Limb (tissue), 2 donors: ENCODE measurements around the gene TET3.
"Not testable (repeated sequence)": the region's sequence is repeated elsewhere in the genome, so short reads cannot be mapped to it uniquely, and the experiment has no call there.

Experiments
- DNase-seq, 2 donors: peaks; one replicate each; pipeline ENCODE4 v3.0.0-alpha.2; 2016; ENCODE audit errors: extremely low spot score in 2 of 2

Gene TET3

DNA sequence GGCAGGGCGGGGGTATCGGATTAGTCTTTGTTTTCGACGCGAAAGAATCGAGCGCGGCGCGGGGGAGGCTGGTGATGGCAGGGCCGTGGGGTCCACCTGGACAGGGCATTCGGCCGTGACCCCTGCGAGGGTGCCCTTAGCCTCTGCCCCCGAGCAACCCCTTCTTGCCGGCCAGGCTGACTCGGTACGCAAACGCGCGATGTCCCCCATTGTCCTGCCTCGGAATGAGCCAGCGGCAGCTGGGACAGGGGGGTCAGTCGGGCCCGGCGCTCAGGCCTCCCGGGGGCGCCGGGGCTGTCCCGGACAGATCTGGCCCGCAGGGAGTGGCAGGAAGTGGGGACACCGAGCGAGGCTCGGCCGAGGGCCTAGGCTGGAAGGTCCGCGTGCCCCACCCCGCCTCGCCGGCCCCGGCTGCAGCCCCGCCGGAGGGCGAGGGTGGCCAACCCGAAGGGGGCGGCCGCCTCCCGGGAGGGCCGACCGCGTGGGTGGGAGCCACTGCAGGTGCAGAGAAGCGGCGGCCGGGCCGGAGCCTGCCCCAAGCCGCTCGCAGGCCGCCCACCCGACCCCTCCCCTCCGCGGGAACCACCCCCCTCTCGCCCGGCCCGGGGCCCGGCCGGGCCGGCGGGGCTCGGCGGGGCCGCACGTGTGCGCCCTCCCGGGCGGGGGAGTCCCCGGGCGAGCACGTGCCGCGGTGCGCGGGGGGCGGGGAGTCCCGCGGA, at the start of gene TET3:
TET3 (plus strand) TSS at position 708 of the 719 bp plus-strand sequence. CDS start 1,494 bp downstream, outside the sequence.
- peak in 1 of 2 donors; percentile 82 for DNase-seq

DNA sequence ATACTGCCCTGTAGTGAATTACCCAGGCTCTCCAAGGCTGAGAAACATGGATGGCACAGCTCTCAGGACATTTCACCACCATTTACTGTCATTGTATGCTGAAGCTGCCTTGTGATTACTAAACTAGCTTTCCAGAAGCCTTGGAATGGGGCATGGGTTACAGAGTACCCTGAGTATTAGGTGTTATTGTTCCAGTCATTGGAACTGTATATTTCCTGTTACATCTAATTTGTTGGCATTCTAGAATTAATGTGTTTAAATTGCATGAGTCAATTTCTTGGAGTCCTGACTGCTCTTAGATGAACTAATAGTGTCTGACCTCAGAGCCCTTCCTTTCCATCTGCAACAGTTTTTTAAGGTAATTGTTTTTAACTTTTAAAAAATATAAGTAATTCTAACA, 49.1 kb upstream of the TET3 start:
- DNase-seq: no peak

DNA sequence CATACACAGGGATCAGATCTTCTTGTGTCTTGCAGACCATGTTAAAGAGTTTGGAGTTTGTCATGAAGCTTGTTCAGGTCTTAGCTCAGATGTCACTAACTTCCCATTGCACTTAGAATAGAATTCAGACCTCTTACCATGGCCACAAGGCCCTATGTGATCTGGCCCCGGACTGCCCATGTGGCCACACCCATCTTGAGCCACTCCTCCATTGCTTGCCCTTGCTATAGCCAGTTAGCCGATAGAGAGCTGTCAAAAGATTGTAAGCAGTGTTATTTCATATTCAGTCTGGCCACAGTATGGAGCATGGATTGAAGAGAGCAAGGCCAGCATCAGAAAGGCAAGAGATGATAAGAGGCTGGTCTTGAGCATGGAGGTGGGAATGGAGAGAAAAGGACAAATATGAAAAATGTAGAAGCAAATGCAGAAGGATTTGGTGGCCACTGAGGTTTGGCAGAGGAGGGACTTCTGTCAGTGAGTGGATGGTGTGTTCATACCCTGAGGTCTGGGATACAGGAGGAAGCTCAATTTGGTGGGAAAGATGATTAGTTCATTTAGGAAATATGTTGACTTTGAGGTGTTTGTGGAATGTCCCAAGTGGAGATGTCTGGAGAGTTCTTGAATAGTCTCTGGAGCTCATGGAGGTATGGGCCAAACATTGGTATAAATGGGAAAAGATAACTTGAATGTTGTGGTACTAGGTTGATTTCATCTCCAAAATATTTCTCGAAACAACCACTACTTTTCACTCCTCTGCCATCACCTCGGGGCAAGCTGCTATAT, 47.4 kb upstream of the TET3 start:
- no peak for DNase-seq

DNA sequence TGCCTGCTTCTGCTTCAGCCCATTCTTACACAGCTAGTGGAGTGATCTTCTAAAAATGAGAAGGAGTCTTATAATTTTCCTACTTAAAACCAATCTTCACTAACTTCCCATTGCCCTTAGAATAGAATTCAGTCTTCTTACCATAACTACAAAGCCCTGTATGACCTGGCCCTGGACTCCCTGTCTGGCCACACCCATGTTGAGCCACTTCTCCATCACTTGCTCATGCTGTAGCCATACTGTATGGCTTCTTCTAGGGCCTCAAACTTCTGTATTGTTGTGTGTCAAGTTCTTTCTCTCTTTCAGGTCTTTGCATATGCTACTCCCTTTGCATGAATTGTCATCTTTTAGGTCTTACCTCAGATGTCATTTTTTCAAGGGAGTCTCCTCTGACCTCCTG, 46.8 kb upstream of the TET3 start:
- no peak for DNase-seq

DNA sequence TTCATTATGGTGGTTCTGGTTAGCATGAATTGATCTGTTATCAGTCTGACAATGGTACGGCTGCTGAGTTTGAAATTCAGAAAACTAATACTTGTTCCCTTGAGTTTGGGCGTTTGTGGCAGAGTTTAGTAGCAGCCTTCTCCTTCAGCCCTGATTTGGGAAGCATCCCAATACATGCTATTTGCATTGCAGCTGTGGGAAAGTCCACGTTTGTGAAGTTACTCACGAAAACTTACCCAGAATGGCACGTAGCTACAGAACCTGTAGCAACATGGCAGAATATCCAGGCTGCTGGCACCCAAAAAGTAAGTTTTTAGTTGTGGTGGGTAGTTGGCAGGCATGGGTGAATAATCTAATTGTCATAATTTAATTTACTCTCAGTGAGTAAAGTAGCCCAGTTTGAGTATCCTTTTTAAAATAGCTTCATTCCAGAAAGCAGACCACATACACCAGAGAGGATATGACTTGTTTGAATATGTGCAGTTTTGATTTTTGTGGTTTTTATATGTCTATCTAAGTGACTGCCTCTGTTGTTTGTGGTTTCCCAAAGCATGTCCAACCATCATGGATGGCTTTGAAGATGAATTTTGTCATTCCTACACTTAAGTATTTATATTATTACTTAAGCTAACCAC, 45.9 kb upstream of the TET3 start:
- no peak for DNase-seq

DNA sequence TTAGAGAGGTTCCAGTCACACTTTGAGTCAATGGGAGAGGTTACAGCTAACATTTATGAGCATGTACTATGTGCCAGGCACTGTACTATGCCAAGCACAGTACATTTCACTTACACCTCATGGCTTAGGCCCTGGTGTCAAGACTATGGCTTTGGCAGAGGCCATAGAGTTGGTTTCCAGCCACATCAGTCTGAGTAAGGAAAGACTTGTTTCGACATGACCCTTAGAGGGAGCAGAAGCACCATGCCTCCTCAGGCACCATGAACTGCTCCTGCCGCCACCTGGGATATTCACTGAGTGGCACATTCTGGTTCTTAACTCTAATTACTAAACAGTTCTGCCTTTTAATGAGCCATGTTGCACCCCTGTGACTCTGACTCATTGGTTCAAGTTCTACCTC, 45.3 kb upstream of the TET3 start:
- no peak for DNase-seq

DNA sequence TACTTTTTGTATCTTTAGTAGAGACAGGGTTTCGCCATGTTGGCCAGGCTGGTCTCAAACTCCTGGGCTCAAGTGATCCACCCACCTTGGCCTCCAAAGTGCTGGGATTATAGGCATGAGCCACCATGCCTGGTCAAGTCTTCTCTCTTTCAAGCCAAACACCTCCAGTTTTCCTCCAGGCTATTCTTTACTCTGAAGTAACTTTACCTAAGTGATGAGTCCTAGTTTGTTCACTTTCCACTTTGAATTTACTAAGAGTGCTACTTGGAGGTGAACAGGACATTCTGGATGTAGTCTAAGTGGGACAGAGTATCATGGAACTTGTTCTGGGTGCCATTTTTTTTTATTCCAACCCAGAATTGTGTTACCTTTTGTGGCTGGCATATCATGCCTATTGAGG, 44.6 kb upstream of the TET3 start:
- not testable (repeated sequence) for DNase-seq

DNA sequence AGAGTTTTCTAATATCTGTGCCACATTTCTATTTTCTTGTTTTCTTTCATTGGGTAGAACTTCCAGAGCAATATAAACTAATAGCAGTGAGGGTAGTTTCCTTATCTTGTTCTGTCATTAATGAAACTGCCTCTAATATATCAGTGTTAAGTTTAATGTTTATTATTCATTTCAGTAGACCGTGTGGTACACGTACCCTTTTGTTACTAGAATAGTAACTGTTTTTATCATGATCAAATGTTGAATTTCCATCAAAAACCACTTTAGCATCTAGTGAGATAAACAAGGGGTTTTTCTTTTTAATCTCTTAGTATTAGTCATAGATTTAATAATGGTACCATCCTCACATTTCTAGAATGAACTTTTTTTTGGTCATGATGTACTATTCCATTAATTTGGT, 42.0 kb upstream of the TET3 start:
- DNase-seq: no peak

DNA sequence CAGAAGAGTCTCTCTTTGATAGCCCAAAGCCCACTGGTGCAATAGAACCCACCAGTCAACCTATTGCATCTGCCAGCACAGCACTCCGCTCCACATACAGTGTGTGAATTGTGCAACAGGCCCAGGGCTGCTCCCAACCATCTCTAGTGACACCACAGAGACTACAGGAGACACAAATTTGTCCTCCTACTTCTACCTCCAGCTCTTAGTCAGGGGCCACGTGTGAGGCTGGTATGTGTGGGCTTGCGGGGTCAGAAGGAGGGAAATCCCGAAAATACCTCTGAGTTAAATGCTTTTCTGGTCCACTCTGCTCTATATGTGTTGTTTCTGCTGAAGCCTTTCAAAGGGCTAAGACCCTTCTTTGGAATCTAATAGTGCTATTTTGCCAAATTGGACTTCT, 40.0 kb upstream of the TET3 start:
- DNase-seq: no peak

DNA sequence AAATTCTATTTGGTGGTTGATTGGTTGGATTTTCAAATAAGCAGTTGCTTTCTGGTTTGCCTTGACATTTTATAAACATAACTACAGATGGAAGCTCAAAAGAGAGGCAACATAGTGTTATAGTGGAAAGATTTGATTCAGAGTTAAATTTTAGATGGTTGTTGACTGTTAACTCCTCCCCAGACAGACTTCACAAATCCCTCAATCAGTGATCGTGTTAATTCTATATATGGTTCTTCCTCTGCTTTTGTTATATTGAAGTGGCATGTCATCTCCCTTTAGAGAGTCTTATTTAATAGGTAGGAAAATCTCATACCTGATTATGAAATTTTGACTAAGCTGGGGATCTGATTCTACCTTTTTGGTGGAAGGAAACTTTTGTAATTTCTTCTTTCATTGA, 38.5 kb upstream of the TET3 start:
- DNase-seq: no peak

DNA sequence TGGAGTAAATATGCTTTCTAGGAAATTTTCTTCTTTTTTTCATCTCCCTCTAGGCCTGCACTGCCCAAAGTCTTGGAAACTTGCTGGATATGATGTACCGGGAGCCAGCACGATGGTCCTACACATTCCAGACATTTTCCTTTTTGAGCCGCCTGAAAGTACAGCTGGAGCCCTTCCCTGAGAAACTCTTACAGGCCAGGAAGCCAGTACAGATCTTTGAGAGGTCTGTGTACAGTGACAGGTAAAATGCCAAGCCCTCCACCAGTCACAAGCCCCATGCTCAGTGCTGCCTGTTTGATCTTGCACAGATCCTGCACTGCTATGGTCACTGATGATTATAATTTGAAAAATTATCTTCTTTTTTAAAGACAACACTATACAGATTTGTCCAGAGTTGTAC, 38.0 kb upstream of the TET3 start:
- DNase-seq: no peak

DNA sequence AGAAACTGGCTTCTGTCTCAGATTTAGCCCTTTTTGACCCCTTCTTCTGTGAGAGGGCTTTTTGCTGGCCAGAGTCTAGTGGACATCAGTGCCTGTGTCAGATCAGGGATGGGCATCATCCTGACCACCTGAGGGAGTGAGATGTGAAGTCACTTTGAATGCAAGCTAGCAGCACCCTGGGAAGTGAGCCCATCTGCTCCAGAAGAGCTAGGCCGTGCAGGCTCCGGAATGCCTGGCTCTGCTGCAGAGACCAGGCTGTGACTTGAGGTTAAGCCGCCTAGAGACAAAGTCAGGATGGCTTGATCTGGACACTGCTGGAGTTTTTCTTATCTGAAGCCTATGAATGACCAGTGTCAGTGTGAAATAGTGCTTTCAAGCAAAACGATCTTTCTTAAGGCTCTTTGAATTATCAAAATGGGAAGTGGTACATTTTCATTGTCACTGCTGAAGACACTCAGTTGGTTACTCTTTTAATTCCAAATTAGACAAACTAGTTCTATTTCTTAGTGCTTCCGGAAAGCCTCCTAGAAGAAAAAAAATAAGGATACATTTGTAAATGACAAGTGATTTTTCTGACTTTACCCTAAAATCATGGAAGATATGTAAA, 37.2 kb upstream of the TET3 start:
- DNase-seq: no peak

DNA sequence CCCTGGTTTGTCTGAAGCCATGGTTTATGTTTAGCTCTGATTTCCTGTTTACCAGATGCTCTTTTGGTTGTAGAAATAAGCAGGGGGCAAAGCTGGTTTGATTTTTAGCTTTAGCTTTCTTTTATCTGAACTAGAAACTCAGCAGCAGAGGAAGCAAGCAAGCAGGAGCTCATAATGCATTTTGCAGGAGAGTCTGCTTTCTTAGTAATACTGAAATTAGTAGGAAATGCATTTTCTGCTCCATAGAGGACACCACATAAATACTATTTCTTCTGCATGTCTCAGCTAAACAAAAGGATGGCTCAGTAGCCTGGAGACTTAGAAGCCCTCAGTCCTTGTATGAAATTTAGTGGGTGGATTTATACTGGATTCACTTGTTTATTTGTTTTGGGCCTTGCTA, 34.9 kb upstream of the TET3 start:
- DNase-seq: no peak

DNA sequence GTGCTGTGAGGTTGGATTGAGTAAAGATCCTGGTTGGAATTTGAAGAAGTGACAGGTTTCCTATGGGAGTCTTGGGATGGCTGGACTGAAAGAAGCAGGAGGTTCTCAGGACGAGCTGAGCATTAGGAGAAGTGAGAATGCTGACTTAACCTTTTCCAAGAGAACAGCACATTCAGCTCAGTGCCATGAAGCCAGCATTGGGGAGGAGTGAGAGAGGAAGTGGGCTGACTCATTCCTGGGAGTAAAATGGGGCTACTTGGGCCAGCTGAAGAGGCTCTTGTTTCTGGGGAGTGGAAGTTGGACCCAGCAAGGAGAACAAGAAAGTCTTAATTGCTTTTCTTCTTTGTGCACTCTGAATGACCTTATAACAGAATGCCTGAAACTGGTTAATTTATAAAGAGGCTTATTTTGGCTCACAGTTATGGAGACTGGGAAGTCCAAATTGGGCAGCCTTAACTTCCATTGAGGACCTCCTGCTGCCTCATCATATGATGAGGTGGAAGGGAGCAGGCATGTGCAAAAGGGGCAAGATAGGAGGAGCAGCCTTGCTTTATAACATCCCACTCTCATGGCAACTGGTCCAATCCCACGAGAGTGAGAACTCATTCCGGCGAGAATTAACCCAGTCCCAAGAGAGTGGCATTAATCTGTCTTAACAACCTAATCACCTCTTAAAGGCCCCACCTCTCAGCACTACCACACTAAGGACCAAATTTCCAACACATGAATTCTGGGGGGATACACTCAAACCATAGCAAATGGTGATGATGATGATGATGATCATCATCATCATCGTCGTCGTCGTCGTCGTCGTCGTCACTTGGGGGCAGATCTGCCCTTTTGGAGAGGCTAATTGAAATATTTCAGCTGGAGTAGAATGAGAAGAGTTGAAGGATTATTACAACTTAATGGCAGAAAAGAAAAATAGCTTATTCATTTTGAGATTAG, 31.9 kb upstream of the TET3 start:
- no peak for DNase-seq

DNA sequence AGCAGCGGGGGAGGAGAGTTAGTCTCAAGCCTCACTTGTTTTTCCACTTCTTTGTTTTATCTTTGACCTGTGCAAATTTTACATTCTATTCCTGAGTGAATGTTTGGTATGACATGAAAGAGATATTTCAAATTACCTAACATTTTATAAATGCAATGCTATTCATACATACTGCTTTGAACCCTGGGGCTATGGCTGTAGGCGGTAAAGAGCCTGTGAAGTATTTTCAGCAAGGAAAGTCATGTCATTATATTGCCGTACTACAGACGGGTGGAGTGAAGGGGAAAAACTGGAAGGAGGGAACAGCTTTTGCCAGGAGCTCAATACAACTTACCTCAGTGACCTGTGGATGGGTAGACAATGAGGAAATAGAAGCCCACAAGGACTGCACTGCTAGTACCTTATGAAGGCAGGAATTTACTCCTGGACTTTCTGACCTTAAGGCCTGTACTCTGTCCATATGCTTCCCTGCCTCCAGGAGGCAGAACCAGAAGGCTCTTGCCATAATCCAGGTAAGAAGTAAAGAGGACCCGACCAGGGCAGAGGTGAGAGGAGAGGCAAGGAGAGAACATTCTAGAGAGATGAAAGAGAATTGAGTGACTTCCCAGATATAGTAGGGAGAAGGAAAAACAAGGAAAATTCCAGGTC, 28.4 kb upstream of the TET3 start:
- no peak for DNase-seq

DNA sequence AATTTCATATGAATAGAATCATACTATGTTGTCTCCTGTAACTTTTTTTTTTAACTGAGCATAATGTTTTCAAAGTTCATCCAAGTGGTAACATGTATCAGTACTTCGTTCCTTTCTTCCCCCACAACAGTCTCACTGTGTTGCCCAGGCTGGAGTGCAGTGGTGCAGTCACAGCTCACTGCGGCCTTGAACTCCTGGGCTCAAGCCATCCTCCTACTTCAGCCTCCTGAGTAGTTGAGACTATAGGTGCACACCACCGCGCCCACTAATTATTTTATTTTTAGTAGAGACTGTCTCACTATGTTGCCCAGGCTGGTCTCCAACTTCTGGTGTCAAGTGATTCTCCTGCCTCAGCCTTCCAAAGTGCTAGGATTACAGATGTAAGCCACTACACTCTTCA, 23.4 kb upstream of the TET3 start:
- no peak for DNase-seq

DNA sequence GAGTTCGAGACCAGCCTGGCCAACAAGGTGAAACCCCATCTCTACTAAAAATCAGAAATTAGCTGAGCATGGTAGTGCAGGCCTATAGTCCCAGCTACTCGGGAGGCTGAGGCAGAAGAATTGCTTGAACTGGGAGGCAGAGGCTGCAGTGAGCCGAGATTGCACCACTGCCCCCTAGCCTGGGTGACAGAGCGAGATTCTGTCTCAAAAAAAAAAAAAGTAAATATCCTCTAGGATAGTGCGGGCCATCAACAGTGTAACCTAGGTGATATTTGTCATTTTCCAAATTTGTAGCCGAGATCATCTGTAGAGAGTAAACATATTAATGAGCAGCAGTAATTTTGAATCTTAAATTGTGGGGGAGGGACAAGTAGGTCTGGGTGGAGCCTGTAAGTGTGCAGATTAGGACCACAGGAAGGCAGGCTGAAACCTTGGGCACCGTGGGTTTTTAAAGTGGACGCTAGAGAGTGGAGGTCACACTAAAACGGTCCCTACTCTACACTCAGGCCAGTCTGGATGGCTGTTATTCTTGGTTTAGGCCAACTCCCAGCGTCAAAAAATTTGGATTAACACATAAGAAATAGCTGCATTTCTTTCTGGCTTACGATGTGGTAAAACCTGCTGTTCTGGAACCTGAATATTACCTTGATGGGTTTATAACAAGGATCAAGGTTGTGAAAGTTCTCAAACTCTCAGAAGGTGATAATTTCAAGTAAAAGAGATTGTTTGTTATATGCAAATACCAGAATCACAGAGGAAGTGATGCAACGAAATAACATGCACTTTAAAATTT, 22.7 kb upstream of the TET3 start:
- DNase-seq: no peak

DNA sequence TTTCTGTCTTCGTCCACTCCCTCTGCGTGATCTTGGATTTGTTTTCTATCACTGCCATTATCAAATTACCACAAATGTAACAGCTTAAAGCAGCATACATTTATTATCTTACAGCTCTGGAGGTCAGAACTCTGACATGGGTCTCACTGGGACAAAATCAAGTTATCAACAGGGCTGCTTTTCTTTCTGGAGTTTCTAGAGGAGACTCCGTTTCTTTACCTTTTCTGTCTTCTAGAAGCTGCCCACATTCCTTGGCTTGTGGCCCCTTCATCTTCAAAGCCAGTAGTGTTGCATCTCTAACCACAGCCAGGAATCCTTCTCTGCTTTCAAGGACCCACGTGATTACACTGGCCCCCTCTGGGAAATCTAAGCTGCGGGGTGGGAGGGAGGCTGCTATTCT, 21.9 kb upstream of the TET3 start:
- DNase-seq: no peak

DNA sequence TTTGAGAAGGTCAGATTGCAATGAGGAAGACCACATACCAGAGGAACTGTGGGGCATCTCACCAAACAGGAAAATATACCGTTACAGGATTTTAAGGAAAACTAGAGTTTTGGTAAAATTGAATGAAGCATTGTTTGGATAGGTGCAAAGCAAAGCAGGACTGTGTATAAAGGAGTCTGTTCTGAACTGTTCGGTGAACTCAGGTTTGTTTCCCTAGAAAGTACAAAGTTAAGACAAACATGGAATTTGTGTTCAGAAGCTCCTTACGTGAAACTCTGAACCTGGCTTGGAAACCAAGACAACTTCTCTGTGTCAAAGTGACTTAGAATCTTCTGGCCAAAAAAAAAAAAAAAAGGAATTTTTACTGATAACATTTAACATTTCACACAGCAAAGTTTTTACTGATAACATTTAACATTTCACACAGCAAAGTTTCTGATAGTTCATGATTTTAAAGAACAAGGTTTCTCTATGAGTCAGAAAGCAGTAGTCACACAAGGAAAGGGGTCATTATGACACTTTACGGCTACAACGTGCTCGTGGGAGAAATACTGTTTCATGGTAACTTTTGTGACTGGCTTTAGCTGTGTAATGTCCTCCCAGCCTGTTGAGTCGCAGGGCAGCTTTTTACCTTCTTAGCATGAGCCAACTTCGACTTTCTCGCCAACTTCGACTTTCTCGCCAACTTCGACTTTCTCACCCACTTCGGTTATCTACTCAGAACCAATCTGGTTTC, 21.2 kb upstream of the TET3 start:
- DNase-seq: no peak
